HG02870 (cell line): ENCODE data around the gene YWHAQ.

Experiments
- ATAC-seq: cut with Tn5 transposase; IDR thresholded peaks from one replicate; pipeline ENCODE4 v1.9.1; 2021; ENCODE audit warnings: mild to moderate bottlenecking, moderate library complexity; ENCODE audit not compliant: unreplicated experiment

Gene YWHAQ

DNA sequence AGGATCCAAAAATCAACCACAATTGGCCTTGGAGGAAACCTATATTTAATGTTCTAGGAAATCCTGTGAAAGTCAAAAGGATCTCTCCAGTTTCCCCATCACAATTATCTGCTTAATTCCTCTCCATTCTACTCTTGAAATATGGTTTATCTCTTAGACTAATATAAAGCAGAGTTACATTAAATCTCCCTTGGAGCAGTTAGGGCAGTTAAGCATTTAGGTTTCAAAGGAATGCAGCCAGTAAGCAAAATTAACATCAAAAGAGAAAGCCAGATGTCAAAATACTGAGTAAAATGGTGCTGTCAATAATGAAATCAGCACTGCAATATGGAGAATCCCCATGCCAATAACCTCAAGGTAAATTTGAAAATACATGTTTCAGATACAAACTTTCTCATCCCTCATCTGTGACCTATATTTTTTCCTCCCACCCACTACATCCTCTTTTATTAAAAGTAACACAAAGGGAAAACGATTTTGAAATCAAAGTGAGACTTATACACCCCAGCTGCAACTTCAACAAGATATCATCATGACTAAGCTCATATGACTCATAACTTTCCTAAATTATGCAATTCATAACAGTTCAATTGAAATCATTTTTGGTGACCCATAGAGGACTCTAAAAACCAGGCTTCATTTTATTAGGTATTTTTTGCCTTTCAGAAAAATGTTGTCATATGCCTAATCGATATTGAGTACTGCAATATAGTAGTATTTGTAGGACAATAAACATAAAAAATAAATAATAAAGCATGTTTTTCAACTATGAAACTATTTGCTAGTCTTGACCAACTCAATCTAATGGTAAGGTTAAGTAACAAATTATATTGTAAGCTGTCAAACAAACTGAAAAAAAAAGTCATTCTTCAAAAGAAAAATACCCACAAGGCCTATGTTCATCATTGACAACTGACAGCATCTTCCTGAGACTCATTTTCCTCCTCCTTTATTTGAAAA is 78.3 kb downstream of the YWHAQ start:
- no peak for ATAC-seq

DNA sequence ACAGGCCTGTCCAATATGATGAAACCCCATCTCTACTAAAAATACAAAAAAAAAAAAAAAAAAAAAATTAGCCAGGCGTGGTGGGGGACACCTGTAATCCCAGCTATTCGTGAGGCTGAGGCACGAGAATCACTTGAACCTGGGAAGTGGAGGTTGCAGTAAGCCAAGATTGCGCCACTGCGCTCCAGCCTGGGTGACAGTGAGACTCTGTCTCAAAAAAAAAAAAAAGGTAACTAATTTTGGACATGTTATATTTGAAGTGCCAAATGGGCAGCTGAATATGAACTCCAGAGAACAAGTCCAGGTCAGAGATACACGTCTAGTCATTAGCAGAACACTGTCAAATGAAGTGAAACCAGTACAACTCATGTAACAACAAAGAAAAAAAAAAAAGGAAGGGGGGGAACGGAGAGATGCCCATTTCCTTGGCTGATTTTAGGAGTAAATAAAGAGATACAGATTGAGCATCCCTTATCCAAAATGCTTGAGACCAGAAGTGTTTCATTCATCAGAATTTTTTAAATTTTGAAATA is 79.9 kb downstream of the YWHAQ start:
- peak; percentile 18 for ATAC-seq

DNA sequence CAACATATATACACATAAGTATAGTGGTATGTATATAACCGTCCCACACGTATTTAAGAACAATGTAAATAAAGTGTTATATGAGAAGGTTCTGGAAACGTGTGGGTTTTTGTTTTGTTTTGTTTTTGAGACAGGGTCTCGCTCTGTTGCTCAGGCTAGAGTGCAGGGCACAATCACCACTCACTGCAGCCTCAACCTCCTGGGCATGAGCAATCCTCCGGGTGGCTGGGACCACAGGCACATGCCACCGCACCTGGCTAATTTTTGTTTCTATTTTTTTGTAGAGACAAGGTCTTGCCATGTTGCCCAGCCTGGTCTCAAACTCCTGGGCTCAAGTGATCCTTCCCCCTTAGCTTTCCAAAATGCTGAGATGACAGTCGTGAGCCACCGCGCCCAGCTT is 81.4 kb downstream of the YWHAQ start:
- no peak for ATAC-seq

DNA sequence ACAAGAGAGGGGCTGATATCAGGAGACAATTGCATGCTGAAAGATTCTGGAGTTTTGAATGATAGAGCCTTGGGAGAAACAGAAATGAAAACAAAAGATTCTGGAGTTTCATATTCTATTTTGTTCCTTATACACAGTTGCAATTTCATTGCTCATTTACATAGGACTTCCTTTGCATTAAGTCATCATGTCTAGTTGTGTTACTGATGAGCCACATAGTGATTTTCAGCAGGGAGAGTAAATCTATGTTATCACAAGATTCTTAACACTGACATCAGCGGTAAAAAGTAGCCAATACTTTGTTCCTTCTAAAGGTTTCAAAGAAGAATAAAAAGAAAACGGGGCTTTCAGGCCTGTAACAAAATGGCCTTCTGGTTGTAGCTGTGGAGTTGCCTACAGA is 82.3 kb downstream of the YWHAQ start:
- ATAC-seq, result peak; percentile 50

DNA sequence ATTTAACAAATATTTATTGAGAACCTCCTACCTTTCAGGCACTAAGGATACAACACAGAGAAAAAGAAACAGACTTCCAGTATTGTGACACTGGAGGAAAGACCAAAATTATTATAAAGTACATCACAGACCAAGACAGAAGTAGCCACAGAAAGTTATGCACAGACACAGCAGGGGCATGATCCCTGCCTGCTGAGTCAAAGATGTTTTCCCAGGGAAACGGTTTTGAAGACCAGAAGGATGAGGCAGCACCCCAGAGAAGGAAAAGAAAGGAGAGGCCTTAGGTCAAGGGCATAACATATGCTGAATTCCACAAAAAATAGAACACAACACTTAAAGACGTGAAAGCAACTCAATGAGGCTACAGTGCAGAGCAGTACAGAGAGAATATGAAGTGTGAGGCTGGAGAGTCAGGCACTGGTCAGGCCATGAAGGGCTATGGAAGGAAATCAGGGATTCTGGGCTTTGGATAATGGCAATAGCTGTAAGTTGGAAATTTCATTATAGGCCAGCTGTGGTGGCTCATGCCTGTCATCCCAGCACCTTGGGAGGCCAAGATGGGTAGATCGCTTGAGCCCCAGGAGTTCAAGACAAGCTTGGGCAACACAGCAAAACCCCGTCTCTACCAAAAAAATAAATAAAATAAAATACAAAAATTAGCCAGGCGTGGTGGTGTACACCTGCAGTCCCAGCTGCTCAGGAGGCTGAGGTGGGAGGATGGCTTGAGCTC is 83.4 kb downstream of the YWHAQ start:
- no peak for ATAC-seq

DNA sequence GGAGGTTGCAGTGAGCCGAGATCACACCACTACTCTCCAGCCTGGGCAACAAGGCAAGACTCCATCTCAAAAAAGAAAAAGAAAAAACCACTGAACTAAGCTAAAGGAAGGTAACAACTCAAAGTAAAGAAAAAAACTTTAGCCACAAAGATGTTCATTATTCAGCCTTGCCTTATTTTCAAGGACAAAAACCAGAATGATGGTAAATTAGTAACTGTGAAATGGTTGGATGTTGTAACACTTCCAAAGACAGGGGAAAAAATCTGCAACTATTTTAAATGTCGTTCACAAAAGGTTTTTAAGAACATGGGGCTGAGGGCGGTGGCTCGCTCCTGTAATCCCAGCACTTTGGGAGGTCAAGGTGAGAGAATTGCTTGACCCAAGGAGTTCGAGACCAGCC is 85.3 kb downstream of the YWHAQ start:
- no peak for ATAC-seq

DNA sequence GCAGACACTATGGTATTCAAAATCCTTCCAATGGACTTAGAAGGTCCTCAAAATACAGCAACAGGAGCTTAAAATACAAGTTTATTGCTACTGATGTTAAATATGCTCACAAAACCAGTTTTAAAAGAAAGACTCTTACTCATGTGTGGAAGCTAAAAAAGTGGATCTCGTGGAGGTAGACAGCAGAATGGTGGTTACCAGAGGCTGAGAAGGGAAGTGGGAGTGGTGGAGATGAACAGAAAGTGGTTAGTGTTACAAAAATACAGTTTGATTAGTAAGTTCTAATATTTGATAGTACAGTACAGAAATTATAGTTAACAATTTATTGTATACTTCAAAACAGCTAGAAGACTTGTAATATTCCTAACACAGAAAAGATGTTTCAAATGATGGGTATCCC is 87.2 kb downstream of the YWHAQ start:
- no peak for ATAC-seq

DNA sequence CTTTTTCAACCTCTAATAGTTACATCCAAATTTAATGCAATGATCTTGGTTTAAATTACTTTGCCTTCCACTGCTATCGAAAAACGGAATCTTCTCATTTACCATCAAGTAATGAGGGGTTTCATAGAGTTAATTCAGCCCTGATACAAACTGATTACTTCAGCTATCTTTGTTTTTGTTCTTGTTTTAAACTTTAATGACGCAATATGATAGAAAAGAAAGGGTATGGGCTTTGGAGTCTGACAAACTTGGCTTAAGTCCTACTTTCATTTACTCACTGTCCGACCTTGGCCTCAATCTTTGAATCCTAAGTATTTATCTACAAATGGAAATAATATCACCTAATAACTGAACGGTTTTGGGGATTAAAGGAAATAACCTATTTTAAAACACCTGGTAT is 91.3 kb downstream of the YWHAQ start:
- no peak for ATAC-seq

DNA sequence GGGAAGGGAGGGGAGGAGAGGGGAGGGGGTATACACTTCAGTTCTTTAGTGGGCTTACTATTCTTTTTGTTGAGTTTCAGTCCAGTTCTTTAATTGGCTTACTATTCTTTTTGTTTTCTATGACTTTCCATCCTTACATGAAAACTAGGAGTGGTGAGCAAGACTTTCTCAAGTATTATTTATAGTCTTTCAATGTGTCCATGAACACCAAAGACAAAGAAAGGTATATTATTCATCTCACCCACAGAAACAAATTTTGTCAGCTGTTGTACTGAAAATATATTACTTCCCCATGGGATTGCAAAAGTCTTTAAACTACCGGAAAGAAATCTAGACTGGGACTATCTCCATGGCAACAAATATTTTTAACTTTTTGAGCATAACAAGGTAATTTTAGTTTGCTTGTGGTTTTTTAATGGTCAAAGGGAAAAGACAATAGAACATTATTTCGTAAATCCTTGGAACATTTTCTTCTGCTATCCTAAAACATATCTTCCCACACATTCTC is 92.7 kb downstream of the YWHAQ start:
- ATAC-seq, result no peak

DNA sequence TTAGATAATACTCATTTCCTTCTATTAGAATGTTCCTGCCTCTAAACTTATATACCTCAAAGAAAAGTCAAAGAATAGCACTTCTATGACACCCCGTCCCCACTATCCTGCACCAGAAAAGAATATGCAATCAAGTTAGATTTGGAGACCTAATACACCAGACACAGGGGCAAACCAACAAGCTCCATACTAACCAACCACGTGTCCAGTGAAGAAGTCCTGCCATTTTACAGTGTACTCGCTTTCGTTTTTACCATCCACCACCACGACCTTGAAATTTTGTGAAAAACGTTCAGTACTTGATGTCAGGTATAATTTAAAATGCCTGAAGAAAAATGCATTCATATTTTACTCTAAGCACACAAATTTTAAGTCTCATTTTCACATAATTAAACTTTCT is 94.3 kb downstream of the YWHAQ start:
- no peak for ATAC-seq

DNA sequence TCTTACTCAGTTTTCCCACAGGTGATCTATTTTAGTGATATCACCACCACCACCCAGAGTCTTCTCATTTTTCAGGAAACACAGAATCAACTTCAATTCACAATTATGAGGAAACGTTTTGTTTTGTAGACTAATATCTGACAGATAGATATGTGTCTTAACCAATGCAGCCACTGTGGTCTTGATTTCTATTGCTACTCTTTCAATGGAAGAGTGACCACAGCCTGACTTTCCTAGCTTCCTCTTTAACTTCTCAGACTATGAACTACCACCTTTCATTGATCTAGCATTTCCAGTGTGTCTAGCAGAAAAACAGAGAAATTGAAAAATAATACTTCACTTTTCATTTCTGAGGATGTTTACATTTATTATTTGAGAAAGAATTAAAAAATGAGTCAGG is 95.6 kb downstream of the YWHAQ start:
- ATAC-seq, result no peak
